ENCODE results near the gene FGF3.

Gene FGF3

DNA sequence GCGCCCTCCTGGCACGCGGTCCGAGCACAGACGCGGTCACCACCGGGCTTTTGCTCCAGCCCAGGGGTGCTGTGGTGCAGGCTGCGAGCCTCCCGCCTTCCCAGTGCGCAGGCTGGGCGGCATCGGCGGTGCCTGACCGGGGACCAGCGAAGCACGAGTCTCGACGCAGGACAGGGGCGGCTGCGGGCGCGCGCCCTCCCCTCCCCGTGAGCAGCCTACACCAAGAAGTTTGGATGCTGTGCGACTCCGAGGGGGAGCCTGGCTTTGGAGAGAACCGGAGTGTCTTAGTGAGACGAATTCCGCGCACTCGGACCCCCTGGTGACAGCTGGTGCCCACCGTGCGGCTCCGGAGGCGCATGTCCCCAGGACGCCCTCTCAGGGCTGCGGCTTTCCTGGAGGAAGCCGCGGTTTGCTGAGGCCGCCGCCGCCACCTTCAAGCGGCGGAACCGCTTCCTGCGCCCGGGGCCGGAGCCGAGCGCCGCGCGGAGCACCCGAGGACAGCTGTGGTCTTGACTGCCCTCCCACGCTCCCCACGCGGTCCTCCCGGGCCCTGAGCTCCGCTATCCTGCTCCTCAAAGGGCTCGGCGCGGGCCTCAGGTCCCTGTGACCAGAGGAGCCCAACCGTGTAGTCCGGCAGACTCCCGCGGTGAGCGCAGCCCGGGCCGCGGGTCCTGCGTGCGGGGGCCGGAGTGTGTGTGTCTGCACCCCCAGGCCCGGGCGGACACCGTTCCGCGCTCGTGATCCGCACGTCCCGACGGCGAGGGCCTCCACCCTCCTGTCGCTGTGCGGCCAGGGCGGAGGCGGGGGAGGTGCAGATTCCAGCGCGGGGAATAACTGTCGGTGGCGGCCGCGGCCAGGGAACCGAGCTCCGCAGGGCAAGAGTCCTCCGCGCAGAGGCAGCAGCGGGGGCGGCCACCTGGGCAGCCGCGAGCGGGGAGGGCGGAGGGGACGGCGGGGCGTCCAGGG lies 1.7 kb downstream of the FGF3 start:
- no peak for DNase-seq (ENCODE audit: low read depth)
- no peak overlapping the region for H3K4me3 ChIP-seq (ENCODE audit: control insufficient read depth, low read depth, low read length)
- TF ChIP-seq CTCF (conservative IDR thresholded peaks at IDR 0.05; ENCODE audit: control insufficient read depth, insufficient read depth, low read depth, low read length): no peak

DNA sequence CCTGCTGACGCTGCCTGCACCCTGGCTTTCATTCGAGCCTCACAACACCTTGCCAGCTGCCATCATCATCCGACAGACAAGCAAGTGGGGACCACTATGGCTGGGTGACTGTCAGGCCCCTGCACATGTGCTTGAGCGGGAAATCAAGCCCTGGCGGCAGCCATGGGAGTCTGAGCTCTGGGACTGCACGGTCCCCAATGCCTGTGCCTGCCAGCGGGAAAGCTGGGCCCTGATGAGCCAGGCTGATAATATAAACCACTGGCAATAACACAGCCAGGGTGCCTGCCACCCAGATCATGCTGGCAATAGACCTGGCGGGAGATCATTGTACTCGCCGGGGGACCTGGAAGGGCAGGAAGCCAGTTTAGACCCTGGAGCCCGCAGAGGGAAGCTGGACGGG lies 2.5 kb downstream of the FGF3 start:
- no peak for TF ChIP-seq CTCF (conservative IDR thresholded peaks at IDR 0.05; ENCODE audit: control insufficient read depth, insufficient read depth, low read depth, low read length)
- H3K4me3 ChIP-seq (ENCODE audit: control insufficient read depth, low read depth, low read length): no peak overlapping the region
- DNase-seq (ENCODE audit: low read depth): no peak

- TF ChIP-seq CTCF (conservative IDR thresholded peaks at IDR 0.05; ENCODE audit: control insufficient read depth, insufficient read depth, low read depth, low read length): no peak
- no peak for DNase-seq (ENCODE audit: low read depth)
- H3K4me3 ChIP-seq (ENCODE audit: control insufficient read depth, low read depth, low read length): no peak overlapping the region
These were observed 3.2 kb downstream of the FGF3 start for GRCh38 chr11:69815973-69816372.

DNA sequence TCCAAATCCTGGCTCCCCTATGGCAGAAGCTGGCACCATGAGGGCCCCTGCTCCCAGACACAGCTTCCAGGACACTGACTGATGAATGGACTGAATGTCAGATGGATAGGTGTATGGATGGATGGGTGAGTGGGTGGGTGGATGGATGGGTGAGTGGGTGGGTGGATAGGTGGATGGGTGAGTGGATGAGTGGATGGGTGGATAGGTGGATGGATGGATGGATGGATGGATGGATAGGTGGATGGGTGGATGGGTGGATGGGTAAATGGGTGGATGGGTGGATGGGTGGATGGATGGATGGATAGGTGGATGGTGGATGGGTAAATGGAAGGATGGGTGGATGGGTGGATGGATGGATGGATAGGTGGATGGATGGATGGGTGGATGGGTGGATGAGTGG lies 4.3 kb downstream of the FGF3 start:
- no peak for DNase-seq (ENCODE audit: low read depth)
- no peak overlapping the region for H3K4me3 ChIP-seq (ENCODE audit: control insufficient read depth, low read depth, low read length)
- TF ChIP-seq CTCF (conservative IDR thresholded peaks at IDR 0.05; ENCODE audit: control insufficient read depth, insufficient read depth, low read depth, low read length): no peak

- no peak for DNase-seq (ENCODE audit: low read depth)
- no peak overlapping the region for H3K4me3 ChIP-seq (ENCODE audit: control insufficient read depth, low read depth, low read length)
- no peak for TF ChIP-seq CTCF (conservative IDR thresholded peaks at IDR 0.05; ENCODE audit: control insufficient read depth, insufficient read depth, low read depth, low read length)
These were observed 4.8 kb downstream of the FGF3 start for GRCh38 chr11:69814411-69814810.

- no peak for TF ChIP-seq CTCF (conservative IDR thresholded peaks at IDR 0.05; ENCODE audit: control insufficient read depth, insufficient read depth, low read depth, low read length)
- no peak overlapping the region for H3K4me3 ChIP-seq (ENCODE audit: control insufficient read depth, low read depth, low read length)
- no peak for DNase-seq (ENCODE audit: low read depth)
These were observed 5.4 kb downstream of the FGF3 start for GRCh38 chr11:69813839-69814238.
